Endothelial cell (in vitro differentiated cells): ENCODE measurements around the gene PTPRN2. TPM values are rescaled to one million over a fixed set of nuclear protein-coding genes. Genes with fewer than 3 reads are reported as not detected.
"Not testable (repeated sequence)": the region's sequence is repeated elsewhere in the genome, so short reads cannot be mapped to it uniquely, and the experiment has no call there.

Experiments
- DNase-seq: peaks from one replicate; pipeline ENCODE4 v3.0.0; 2021; ENCODE audit warnings: low spot score
- H3K27ac Mint-ChIP-seq: one replicate; pipeline ENCODE4 v1.8.0; 2021; ENCODE audit warnings: mixed read lengths, inconsistent platforms; ENCODE audit not compliant: unreplicated experiment
- H3K27me3 Mint-ChIP-seq: one replicate; pipeline ENCODE4 v1.8.0; 2021; ENCODE audit warnings: mild to moderate bottlenecking, moderate library complexity, mixed read lengths, inconsistent platforms; ENCODE audit not compliant: unreplicated experiment
- H3K36me3 Mint-ChIP-seq: one replicate; pipeline ENCODE4 v1.8.0; 2021; ENCODE audit warnings: mild to moderate bottlenecking, low read depth, mixed read lengths, inconsistent platforms; ENCODE audit not compliant: unreplicated experiment
- H3K4me1 Mint-ChIP-seq: one replicate; pipeline ENCODE4 v1.8.0; 2021; ENCODE audit warnings: mild to moderate bottlenecking, mixed read lengths, inconsistent platforms; ENCODE audit not compliant: unreplicated experiment
- H3K4me3 Mint-ChIP-seq: one replicate; pipeline ENCODE4 v1.8.0; 2021; ENCODE audit warnings: mild to moderate bottlenecking, mixed read lengths, inconsistent platforms; ENCODE audit not compliant: unreplicated experiment
- H3K9me3 Mint-ChIP-seq: one replicate; pipeline ENCODE4 v1.8.0; 2021; ENCODE audit warnings: mixed read lengths, inconsistent platforms; ENCODE audit not compliant: unreplicated experiment
- total RNA-seq: library from RNA; stranded (reverse); fragmentation: NEBNext Ultra II Directional; extraction: Animal tissue kit (Norgen Biotek cat#: 25700); gene quantifications from one replicate; pipeline ENCODE4 v1.2.1, GENCODE V29; 2021; ENCODE audit not compliant: unreplicated experiment
- TF ChIP-seq, protein P1 (sequence below): fragments of 200-600 bp; sonication (generic); IDR thresholded peaks from one replicate; pipeline ENCODE4 v1.5.0; 2021; ENCODE audit warnings: antibody characterized with exemption; ENCODE audit not compliant: unreplicated experiment

PTPRN2 gene
- total RNA-seq, 1 donor from 2014 or later, result 0.18 TPM

GRCh38 chr7:158165711-158166110, 421.9 kb downstream of the PTPRN2 start:
- Mint-ChIP-seq H3K9me3 (peaks cover 64% of the 10 kb centered on the region), H3K27ac (no peak overlapping the region)

DNA sequence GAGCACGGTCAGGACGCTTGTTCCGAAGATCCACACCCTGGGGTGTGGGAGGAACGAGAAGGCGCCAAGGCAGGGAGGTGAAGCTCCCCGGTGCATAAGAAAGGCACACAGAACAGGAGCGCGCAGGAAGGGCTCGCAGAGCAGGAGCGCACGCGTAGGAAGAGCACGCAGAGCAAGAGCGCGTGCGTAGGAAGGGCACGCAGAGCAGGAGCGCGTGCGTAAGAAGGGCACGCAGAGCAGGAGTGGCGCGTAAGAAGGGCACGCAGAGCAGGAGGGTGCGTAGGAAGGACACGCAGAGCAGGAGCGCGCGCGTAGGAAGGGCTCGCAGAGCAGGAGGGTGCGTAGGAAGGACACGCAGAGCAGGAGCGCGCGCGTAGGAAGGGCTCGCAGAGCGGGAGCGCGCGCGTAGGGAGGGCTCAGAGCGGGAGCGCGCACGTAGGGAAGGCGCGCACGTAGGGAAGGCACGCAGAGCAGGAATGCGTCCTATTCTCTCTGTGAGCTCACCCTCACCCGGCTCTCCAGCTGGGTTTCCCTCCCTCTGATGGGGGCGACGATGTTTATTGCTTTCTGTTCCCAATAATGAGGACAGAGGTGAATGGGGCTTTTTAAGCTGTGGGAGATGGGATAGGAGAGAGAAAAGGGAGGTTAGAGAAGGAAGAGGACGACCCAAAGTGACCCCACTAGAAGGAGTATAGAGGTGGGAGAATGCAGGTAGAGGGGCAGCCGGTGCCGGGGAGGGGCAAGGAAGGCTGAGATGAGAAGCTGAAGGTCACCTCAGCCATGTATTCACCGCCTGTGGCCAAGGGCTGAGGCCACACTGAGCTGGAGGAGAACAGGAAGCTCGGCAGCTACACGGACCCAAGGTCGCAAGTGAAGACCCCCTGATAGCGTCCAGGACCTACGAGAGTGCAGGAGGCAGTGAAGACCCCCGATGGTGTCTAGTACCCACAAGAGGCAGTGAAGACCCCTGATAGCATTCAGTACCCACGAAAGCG, 423.2 kb downstream of the PTPRN2 start:
- TF ChIP-seq, protein P1, sequence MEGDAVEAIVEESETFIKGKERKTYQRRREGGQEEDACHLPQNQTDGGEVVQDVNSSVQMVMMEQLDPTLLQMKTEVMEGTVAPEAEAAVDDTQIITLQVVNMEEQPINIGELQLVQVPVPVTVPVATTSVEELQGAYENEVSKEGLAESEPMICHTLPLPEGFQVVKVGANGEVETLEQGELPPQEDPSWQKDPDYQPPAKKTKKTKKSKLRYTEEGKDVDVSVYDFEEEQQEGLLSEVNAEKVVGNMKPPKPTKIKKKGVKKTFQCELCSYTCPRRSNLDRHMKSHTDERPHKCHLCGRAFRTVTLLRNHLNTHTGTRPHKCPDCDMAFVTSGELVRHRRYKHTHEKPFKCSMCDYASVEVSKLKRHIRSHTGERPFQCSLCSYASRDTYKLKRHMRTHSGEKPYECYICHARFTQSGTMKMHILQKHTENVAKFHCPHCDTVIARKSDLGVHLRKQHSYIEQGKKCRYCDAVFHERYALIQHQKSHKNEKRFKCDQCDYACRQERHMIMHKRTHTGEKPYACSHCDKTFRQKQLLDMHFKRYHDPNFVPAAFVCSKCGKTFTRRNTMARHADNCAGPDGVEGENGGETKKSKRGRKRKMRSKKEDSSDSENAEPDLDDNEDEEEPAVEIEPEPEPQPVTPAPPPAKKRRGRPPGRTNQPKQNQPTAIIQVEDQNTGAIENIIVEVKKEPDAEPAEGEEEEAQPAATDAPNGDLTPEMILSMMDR, result no peak
- Mint-ChIP-seq H3K4me3 (peak overlapping the region; percentile 2), H3K4me1 (no peaks in the 10 kb centered on the region), H3K27me3 (peaks cover 13% of the 10 kb centered on the region), H3K9me3 (peaks cover 68% of the 10 kb centered on the region), H3K27ac (no peak overlapping the region), H3K36me3 (peaks cover 22% of the 10 kb centered on the region)
- no peak for DNase-seq

More at GRCh38 chr7:158165711-158166110, 421.9 kb downstream of the PTPRN2 start:
- H3K4me1 Mint-ChIP-seq, result no peaks in the 10 kb centered on the region
- TF ChIP-seq, protein P1, result no peak
- no peak for DNase-seq
- H3K36me3 Mint-ChIP-seq, result peaks cover 20% of the 10 kb centered on the region
- H3K27me3 Mint-ChIP-seq, result peaks cover 12% of the 10 kb centered on the region
- H3K4me3 Mint-ChIP-seq, result no peak overlapping the region

DNA sequence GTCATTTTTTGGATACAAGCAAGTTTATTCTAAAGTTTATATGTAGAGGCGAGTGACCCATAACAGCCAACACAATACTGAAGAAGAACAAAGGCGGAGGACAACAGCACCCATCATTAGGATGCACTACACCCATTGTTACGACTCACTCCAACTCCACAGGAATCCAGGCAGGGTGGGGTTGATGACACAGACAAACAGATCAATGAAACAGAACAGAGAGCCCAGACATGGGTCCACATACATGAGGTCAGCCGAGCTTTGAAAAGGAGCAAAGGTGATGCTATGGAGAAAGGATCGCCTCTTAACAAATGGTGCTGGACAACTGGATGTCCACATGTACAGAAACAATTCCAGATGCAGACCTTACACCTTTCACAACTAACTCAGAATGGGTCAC, 426.4 kb downstream of the PTPRN2 start:
- no peaks in the 10 kb centered on the region for H3K4me1 Mint-ChIP-seq
- peaks cover 23% of the 10 kb centered on the region for H3K36me3 Mint-ChIP-seq
- TF ChIP-seq, protein P1, result no peak
- H3K9me3 Mint-ChIP-seq, result peaks cover 60% of the 10 kb centered on the region
- H3K27me3 Mint-ChIP-seq, result peaks cover 16% of the 10 kb centered on the region
- H3K27ac Mint-ChIP-seq, result no peak overlapping the region
- DNase-seq, result no peak
- H3K4me3 Mint-ChIP-seq, result no peak overlapping the region

DNA sequence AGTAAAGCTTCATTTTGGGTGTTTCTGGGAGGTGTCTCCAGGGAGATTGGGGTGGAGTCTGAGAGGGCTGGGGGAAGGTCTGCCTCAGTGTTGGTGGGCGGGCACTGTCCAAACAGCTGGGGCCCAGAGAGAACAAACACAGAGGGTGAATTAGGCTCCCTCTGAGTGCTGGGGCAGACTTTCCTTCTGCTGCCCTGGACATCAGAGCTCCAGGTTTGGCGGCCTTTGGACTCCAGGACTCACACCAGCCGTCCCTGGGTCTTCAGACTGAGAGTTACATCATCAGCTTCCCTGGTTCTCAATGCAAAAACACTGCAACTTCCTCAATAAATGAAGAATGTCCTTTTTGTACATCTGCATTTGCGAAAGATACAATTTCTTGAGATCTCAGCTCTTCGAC, 427.4 kb downstream of the PTPRN2 start:
- H3K27me3 Mint-ChIP-seq, result peaks cover 14% of the 10 kb centered on the region
- peaks cover 28% of the 10 kb centered on the region for H3K36me3 Mint-ChIP-seq
- peaks cover 61% of the 10 kb centered on the region for H3K9me3 Mint-ChIP-seq
- TF ChIP-seq, protein P1, result no peak
- no peak overlapping the region for H3K4me3 Mint-ChIP-seq
- H3K27ac Mint-ChIP-seq, result no peak overlapping the region
- no peaks in the 10 kb centered on the region for H3K4me1 Mint-ChIP-seq
- no peak for DNase-seq

GRCh38 chr7:158157460-158157859, 430.2 kb downstream of the PTPRN2 start:
- Mint-ChIP-seq H3K27ac (no peak overlapping the region), H3K9me3 (peaks cover 53% of the 10 kb centered on the region), H3K27me3 (peaks cover 9% of the 10 kb centered on the region), H3K4me3 (no peak overlapping the region), H3K4me1 (no peaks in the 10 kb centered on the region), H3K36me3 (peaks cover 25% of the 10 kb centered on the region)
- DNase-seq, result no peak
- TF ChIP-seq, protein P1, result no peak

DNA sequence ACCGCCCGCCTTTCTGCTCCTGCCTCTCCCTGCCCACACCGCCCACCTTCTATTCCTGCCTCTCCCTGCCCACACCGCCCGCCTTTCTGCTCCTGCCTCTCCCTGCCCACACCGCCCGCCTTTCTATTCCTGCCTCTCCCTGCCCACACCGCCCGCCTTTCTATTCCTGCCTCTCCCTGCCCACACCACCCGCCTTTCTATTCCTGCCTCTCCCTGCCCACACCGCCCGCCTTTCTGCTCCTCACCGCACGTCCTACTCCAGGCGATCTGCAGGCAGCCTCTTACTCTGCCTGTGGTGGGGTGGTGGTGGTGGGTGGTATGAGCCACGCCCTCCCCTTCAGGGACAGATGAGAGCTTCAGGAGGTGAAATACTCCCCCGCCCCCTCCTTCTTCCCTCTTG, 436.4 kb downstream of the PTPRN2 start:
- DNase-seq, result peak; percentile 30
- not testable (repeated sequence) for H3K4me3 Mint-ChIP-seq, H3K27ac Mint-ChIP-seq, H3K4me1 Mint-ChIP-seq, H3K27me3 Mint-ChIP-seq
- H3K9me3 Mint-ChIP-seq, result peaks cover 51% of the 10 kb centered on the region
- peaks cover 25% of the 10 kb centered on the region for H3K36me3 Mint-ChIP-seq
